DLD1 (cell line): ENCODE data around the gene GZF1.

Experiments
- in situ Hi-C: cut with HindIII; loops from 2 replicates; pipeline ENCODE4 v1.10.0; 2017; ENCODE audit warnings: low sequenced_read_pairs

The GZF1 gene

GRCh38 chr20:23404196-23404595 lies 42.2 kb downstream of the GZF1 start:
- in situ Hi-C loops = loop anchor here (25.0 kb wide), 1 partner anchor 208 kb away; the partner anchor contains the start of gene CST9

GRCh38 chr20:23406880-23407279 lies 44.9 kb downstream of the GZF1 start:
- in situ Hi-C loops = loop anchor here (25.0 kb wide), 1 partner anchor 205 kb away; the partner anchor contains the start of gene CST9

- in situ Hi-C loops = loop anchor here (25.0 kb wide), 1 partner anchor 204 kb away; the partner anchor contains the start of gene CST9
Measured at GRCh38 chr20:23407781-23408464, 45.9 kb downstream of the GZF1 start.

GRCh38 chr20:23408957-23409356 lies 47.0 kb downstream of the GZF1 start:
- in situ Hi-C loops = loop anchor here (25.0 kb wide), 1 partner anchor 203 kb away; the partner anchor contains the start of gene CST9

GRCh38 chr20:23409800-23410199 lies 47.8 kb downstream of the GZF1 start:
- in situ Hi-C loops = loop anchor here (25.0 kb wide), 1 partner anchor 203 kb away; the partner anchor contains the start of gene CST9

GRCh38 chr20:23410916-23411695 lies 49.1 kb downstream of the GZF1 start:
- in situ Hi-C loops = loop anchor here (25.0 kb wide), 1 partner anchor 201 kb away; the partner anchor contains the start of gene CST9

GRCh38 chr20:23412026-23412425 lies 50.0 kb downstream of the GZF1 start:
- in situ Hi-C loops = loop anchor here (25.0 kb wide), 1 partner anchor 200 kb away; the partner anchor contains the start of gene CST9

- in situ Hi-C loops = loop anchor here (25.0 kb wide), 1 partner anchor 198 kb away; the partner anchor contains the start of gene CST9
Measured at GRCh38 chr20:23413862-23414422, 52.0 kb downstream of the GZF1 start.

GRCh38 chr20:23414526-23415188 lies 52.7 kb downstream of the GZF1 start:
- in situ Hi-C loops = loop anchor here (25.0 kb wide), 1 partner anchor 198 kb away; the partner anchor contains the start of gene CST9

- in situ Hi-C loops = loop anchor here (25.0 kb wide), 1 partner anchor 197 kb away; the partner anchor contains the start of gene CST9
Measured at GRCh38 chr20:23415555-23415954, 53.6 kb downstream of the GZF1 start.

- in situ Hi-C loops = loop anchor here (25.0 kb wide), 1 partner anchor 196 kb away; the partner anchor contains the start of gene CST9
Measured at GRCh38 chr20:23415959-23416583, 54.1 kb downstream of the GZF1 start.

- in situ Hi-C loops = loop anchor here (25.0 kb wide), 1 partner anchor 194 kb away; the partner anchor contains the start of gene CST9
Measured at GRCh38 chr20:23417861-23418260, 55.9 kb downstream of the GZF1 start.

- in situ Hi-C loops = loop anchor here (25.0 kb wide), 1 partner anchor 193 kb away; the partner anchor contains the start of gene CST9
Measured at GRCh38 chr20:23419657-23419994, 57.6 kb downstream of the GZF1 start.

- in situ Hi-C loops = loop anchor here (25.0 kb wide), 1 partner anchor 192 kb away; the partner anchor contains the start of gene CST9
Measured at GRCh38 chr20:23419995-23420901, 58.3 kb downstream of the GZF1 start.

- in situ Hi-C loops = loop anchor here (25.0 kb wide), 1 partner anchor 191 kb away; the partner anchor contains the start of gene CST9
Measured at GRCh38 chr20:23420943-23421931, 59.3 kb downstream of the GZF1 start, which contains the start of gene NAPB. TSS of gene NAPB (minus strand) at chr20:23421488. CDS start at chr20:23421402, 86 bp downstream.
